Measurements from ENCODE around the gene UPK3BL1.
"Not testable (repeated sequence)": the region's sequence is repeated elsewhere in the genome, so short reads cannot be mapped to it uniquely, and the experiment has no call there.

Gene UPK3BL1

DNA sequence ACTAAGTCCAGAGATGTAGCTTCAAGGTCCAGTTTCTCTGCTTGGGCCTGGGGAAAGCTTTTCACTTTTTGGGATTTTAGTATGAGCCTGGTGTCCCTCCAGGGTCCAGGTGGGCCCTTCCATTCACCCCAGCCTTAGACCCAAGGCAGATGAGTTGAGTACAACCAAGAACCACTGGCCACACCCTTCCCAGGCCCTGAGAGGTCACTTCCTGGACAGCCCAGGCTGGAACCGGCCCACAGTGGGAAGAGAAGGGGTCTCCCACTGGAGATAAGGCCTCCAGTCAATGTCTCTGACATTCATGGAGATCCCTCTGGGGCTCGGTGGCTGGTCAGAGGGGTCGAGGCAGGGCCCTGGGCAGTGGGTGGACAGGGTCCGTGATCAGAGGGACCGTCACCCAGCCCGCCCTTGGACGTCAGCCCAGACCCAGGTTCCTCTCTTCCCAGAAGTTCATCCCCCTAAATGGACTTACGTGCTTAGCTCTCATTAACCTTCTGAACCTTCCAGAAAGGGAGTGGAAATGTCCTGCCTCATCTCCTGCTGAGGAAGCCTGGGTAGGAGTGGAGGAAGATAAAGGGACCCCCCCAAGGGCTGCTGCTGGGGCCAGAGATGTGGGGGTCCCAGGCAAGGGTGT is 15.2 kb downstream of the UPK3BL1 start:
- not testable (repeated sequence) for DNase-seq (ENCODE audit: low spot score)

GRCh38 chr7:102618122-102618521 is 24.5 kb downstream of the UPK3BL1 start:
- not testable (repeated sequence) for DNase-seq (ENCODE audit: low spot score)

DNA sequence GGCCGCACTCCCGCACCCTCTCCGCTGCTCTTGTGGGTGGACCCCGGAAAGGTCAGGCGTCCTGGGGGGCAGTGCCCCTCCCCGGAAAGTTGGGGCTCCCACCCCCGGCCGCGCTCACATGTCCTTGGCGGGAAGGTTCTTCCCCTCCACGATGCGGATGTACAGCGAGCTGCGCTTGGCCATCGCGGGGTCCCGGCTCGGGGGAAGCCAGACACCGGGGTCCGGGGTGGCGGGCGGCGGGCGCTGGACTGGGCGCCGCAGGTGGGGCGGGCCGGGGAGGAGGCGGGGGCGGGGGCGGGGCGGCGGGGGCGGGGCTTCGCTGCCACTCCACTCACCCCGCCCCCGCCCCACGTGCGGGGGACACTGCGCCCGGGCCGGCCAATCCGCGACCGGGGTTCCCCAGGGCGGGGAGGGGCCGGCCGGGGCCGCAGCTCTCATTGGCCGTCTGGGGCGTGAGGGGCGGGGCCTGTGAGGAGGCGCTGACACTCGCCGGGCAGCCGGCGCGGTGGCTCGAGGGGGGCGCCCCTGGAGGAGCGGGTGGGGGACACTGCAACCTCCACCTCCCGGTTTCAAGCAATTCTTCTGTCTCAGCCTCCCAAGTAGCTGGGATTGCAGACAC is 26.0 kb downstream of the UPK3BL1 start, which contains the start of gene RASA4:
TSS of gene RASA4 (minus strand) at position 250 of the 619 bp plus-strand sequence. CDS start at position 183, 67 bp downstream.
- DNase-seq (ENCODE audit: low spot score) = peak; percentile 22

DNA sequence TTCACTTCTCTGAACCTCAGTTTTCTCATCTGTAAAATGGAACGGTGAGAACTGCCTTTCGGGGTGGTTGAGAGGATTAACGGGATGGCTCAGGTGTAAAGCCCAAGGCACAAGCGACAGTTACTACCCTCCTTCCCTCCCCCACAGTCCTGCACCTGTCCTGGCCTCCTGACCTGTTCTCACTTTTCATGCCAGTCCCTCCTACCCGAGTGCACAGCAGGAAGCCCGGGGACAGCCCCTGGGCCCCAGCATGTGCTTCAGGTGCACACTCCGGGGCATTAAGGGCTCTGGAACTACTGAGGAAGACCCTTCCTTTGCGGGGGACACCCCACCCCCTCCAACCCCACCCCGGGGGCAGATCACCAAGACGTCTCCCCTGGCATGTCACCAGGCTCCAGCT is 26.7 kb downstream of the UPK3BL1 start:
- DNase-seq (ENCODE audit: low spot score) = not testable (repeated sequence)

GRCh38 chr7:102614873-102615272 is 27.7 kb downstream of the UPK3BL1 start:
- not testable (repeated sequence) for DNase-seq (ENCODE audit: low spot score)

- DNase-seq (ENCODE audit: low spot score) = not testable (repeated sequence)
Observed at GRCh38 chr7:102614346-102614697, 28.3 kb downstream of the UPK3BL1 start.

DNA sequence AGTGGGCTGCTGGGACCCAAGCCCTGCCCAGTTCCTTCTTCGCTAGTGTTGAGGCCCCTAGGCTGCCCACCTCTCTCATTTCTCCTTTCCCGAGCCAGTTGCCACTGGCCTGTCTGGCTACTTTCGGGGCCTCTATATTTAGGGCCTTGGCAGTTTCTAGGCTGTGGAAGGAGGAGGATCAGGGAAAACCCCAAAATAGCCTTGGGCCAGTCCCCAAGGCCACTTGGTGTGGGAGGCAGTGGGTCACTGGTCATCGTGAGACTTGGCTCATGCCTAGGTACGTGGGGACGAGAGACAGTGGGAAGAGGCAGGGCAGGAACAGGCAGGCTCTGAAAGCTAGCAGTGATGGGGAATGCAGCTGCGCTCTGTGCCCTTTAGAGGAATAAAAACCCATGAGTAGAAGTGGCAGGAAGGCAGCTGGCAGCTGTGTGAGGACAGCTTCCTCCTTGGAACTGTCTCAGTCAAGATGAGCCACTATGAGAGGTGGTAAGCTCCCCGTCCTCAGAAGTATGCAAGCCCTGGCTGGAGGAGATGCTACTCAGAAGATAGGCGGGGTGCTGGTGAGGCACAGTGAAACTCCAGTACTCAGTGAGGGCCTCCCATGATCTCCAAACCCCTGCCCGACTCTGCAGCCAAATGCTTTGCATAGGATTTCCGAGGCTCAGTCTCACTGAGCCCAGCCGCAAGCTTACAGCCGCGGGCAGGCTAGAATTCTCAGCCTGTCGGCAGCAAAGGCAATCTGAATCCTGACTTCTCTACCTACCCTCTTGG is 28.8 kb downstream of the UPK3BL1 start:
- not testable (repeated sequence) for DNase-seq (ENCODE audit: low spot score)

DNA sequence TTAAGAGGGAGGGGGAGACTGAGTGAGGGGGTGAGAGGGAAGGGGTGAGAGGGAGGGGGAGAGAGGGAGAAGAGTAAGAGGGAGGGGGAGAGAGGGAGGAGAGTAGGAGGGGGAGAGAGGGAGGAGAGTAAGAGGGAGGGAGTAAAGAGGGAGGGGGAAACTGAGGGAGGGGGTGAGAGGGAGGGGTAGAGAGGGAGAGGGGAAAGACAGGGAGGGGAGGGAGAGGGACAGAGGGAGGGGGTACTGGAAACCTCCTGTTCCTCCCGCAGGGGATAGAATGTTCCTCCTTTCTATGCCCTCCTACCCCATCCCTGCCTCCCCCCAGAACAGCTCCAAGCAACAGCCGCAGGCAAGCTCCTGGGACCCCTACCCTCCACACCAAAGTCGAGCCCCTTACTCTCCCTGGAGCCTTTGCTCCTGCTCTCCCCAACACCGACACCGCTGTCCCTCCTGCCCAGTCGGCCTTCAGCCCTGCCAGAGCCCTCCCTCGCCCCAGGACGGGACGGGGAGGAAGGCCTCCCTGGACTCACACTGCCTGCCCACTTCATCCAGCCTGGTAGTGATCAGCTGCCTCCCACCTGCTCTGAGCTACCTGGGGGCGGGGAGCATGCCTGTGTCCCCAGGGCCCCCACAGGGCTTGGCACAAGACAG is 30.8 kb downstream of the UPK3BL1 start:
- not testable (repeated sequence) for DNase-seq (ENCODE audit: low spot score)

GRCh38 chr7:102611013-102611674 is 31.4 kb downstream of the UPK3BL1 start:
- not testable (repeated sequence) for DNase-seq (ENCODE audit: low spot score)

GRCh38 chr7:102610441-102610840 is 32.1 kb downstream of the UPK3BL1 start:
- DNase-seq (ENCODE audit: low spot score) = not testable (repeated sequence)

GRCh38 chr7:102609734-102610133 is 32.9 kb downstream of the UPK3BL1 start:
- DNase-seq (ENCODE audit: low spot score) = not testable (repeated sequence)

DNA sequence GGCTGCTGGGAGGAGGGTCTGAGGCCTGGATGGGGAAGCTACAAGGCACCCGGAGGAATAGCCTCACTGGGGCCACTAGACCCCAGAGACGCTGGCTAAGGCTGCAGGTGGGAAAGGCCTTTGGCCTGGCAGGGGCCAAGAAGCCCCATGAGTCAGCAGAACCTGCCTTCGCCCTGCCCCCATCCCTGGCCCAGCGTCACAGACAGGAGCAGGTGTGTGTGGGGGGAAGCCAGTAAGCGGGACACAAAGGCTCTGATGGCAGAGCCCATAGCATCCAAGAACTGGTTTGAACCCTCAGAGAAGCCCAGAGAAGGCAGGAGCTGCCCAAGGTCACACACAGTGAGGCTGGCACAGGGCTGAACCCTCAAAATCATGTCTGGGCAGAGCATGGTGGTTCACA is 35.7 kb downstream of the UPK3BL1 start:
- DNase-seq (ENCODE audit: low spot score) = not testable (repeated sequence)

DNA sequence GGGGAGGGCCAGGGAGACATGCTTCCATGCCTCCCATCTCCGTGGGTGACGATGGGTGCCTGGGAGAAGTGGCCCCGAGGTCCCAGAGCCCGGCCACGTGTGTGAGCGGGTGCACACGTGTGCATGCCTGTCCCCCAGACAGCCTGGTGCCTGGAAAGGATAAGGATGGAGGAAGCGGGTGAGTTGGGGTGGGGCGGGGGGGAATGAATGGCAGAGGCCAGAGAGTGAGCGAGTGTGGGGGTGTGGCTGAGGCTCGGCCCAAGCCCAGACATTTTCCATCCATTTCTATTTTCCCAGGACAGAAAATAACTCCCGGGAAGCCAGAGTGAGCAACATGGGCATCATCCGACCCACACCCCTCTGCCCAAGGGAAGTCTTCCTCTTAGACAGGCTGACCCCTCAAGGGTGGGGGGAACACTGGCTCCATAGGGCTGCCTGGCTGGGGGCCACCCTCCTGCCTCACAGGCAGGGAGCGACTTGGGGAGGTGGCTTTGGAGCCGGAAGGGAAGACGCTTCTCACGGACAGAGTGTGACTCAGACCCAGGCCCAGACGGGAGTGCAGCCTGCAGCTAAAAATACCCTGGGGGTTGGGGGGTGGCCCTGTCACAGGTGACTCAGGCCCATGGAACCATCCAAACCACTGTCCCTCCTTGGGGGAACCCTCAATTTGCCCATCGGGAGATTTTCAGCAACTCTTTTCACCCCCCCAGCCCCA is 38.0 kb downstream of the UPK3BL1 start:
- not testable (repeated sequence) for DNase-seq (ENCODE audit: low spot score)

GRCh38 chr7:102602317-102602716 is 40.3 kb downstream of the UPK3BL1 start:
- not testable (repeated sequence) for DNase-seq (ENCODE audit: low spot score)

- DNase-seq (ENCODE audit: low spot score) = not testable (repeated sequence)
Observed at GRCh38 chr7:102599699-102600098, 42.9 kb downstream of the UPK3BL1 start.

DNA sequence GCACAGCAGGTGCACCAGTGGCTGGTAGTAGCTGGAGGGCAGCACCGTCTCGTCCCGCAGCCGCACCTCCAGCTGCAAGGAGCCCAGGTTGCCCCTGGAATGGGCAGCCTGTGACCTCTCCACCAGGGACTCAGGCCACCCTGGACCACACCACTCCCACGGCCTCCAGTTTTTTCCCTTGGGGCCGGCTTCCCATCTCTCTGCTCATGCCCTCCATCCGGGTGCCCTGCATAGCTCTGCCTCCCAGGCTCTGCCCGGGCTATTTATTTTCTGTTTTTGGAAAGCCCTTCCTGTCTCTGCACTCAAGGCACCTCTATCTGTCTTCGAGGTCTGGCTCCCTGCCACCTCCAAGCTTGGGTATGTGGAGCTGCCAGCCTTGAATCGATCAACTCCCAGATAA is 46.6 kb downstream of the UPK3BL1 start:
- DNase-seq (ENCODE audit: low spot score) = not testable (repeated sequence)

DNA sequence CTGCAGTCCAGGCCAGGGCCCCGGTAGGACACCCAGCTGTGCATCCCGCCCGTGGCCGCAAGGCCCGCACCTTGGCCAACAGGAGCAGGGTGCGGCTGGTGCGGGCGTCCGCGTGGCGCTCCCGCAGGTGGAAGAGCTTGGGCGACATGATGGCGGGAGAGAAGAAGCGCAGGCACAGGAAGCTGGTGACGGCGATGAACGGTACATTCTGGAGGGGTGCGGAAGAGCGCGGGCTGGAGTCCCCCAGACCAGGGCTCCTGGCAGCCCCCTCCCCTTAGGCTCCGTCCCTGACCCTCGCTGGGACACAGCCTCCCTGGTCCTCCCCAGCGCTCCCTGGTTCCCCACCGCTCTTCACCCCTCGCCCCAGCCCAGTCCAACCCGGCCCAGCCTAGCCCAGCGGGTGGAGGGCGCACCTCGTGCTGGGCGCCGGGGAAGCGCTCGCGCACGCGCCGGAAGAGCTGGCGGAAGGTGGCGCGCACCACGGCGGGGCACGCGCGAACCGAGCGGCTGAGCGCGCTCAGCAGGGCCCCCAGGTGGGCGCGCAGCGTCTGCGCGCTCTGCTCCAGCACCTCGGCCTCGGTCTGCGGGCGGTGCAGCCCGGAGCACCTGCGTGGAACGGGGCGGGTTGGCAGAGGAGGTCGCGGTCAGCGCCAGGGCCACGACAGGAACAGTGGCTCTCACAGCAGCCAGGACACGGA is 48.8 kb downstream of the UPK3BL1 start:
- not testable (repeated sequence) for DNase-seq (ENCODE audit: low spot score)

- DNase-seq (ENCODE audit: low spot score) = peak; percentile 36
Observed at GRCh38 chr7:102592477-102593019, 50.0 kb downstream of the UPK3BL1 start.

DNA sequence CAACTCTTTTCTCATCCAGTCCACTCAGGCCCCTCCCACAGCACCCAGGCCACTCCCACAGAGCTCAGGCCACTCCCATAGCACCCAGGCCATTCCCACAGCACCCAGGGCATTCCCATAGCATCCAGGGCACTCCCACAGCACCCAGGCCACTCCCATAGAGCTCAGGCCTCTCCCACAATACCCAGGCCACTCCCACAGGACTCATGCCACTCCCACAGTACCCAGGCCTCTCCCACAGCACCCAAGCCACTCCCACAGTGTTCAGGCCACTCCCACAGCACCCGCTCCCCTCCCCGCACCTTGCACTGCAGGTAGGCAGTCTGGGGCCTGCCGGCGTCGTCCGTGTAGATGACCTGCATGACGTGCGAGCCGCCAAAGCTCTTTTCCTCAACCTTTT is 52.7 kb downstream of the UPK3BL1 start:
- DNase-seq (ENCODE audit: low spot score) = not testable (repeated sequence)
